SK-N-SH treated with all-trans-retinoic acid at 6 μM for 48 hours (cell line): ENCODE measurements around the gene UVRAG.
A peak's percentile ranks its signal among the peaks of the same experiment; 100 is the strongest.

Experiments
- ATAC-seq: fragments of 200-7000 bp; cut with Tn5 transposase; 3 replicates; pipeline ENCODE4 v1.9.1; 2020; ENCODE audit warnings: mild to moderate bottlenecking, moderate library complexity
- BACH2 ChIP-seq: fragments of 250-450 bp; sonication (Bioruptor Pico); IDR thresholded peaks from 2 replicates; pipeline ENCODE4 v1.9.0; 2021; ENCODE audit warnings: mild to moderate bottlenecking, borderline replicate concordance
- CREB5 ChIP-seq: fragments of 250-450 bp; sonication (Bioruptor Pico); IDR thresholded peaks from 2 replicates; pipeline ENCODE4 v1.5.1; 2020; ENCODE audit warnings: low read depth, mild to moderate bottlenecking, moderate library complexity
- CSDC2 ChIP-seq: fragments of 250-450 bp; sonication (Bioruptor Pico); IDR thresholded peaks from 2 replicates; pipeline ENCODE4 v1.5.0; 2020; ENCODE audit warnings: mild to moderate bottlenecking, moderate library complexity
- CSRNP3 ChIP-seq: fragments of 250-450 bp; sonication (Bioruptor Pico); IDR thresholded peaks from 2 replicates; pipeline ENCODE4 v1.5.1; 2021; ENCODE audit warnings: mild to moderate bottlenecking, moderate library complexity
- GLIS3 ChIP-seq: fragments of 250-450 bp; sonication (Bioruptor Pico); IDR thresholded peaks from 2 replicates; pipeline ENCODE4 v1.5.0; 2020; ENCODE audit warnings: mild to moderate bottlenecking, moderate library complexity
- ISL1 ChIP-seq: fragments of 250-450 bp; sonication (Bioruptor Pico); IDR thresholded peaks from 2 replicates; pipeline ENCODE4 v2.1.2; 2022; ENCODE audit warnings: mild to moderate bottlenecking, moderate library complexity
- OSR1 ChIP-seq: fragments of 250-450 bp; sonication (Bioruptor Pico); IDR thresholded peaks from 2 replicates; pipeline ENCODE4 v1.8.0; 2022; ENCODE audit warnings: moderate library complexity, mild to moderate bottlenecking, inconsistent platforms
- PATZ1 ChIP-seq: fragments of 250-450 bp; sonication (Bioruptor Pico); IDR thresholded peaks from 2 replicates; pipeline ENCODE4 v1.8.0; 2020; ENCODE audit warnings: mild to moderate bottlenecking, moderate library complexity, borderline replicate concordance
- POU6F1 ChIP-seq: fragments of 250-450 bp; sonication (Bioruptor Pico); IDR thresholded peaks from 2 replicates; pipeline ENCODE4 v1.8.0; 2021; ENCODE audit warnings: low read depth, mild to moderate bottlenecking, moderate library complexity, borderline replicate concordance
- PPARA ChIP-seq: fragments of 250-450 bp; sonication (Bioruptor Pico); IDR thresholded peaks from 2 replicates; pipeline ENCODE4 v1.5.0; 2020; ENCODE audit warnings: mild to moderate bottlenecking, borderline replicate concordance
- RARB ChIP-seq: fragments of 250-450 bp; sonication (Bioruptor Pico); IDR thresholded peaks from 2 replicates; pipeline ENCODE4 v1.8.0; 2021; ENCODE audit warnings: mild to moderate bottlenecking, moderate library complexity
- SNAI2 ChIP-seq: fragments of 250-450 bp; sonication (Bioruptor Pico); IDR thresholded peaks from 2 replicates; pipeline ENCODE4 v1.5.0; 2020; ENCODE audit warnings: mild to moderate bottlenecking, moderate library complexity
- TOX ChIP-seq: fragments of 250-450 bp; sonication (Bioruptor Pico); IDR thresholded peaks from 2 replicates; pipeline ENCODE4 v1.8.0; 2021; ENCODE audit warnings: mild to moderate bottlenecking, moderate library complexity, borderline replicate concordance
- ZC3H10 ChIP-seq: fragments of 250-450 bp; sonication (Bioruptor Pico); IDR thresholded peaks from 2 replicates; pipeline ENCODE4 v1.5.1; 2021; ENCODE audit warnings: mild to moderate bottlenecking, moderate library complexity
- ZFP30 ChIP-seq: fragments of 450-650 bp; formaldehyde crosslinking; IDR thresholded peaks from 2 replicates; pipeline ENCODE4 v1.5.0; 2022; ENCODE audit warnings: mild to moderate bottlenecking, moderate library complexity
- ZNF565 ChIP-seq: fragments of 450-650 bp; formaldehyde crosslinking; conservative IDR thresholded peaks from 2 replicates; pipeline ENCODE4 v1.5.0; 2020; ENCODE audit warnings: low read depth, mild to moderate bottlenecking, moderate library complexity
- ZNF70 ChIP-seq: fragments of 450-650 bp; formaldehyde crosslinking; IDR thresholded peaks from 2 replicates; pipeline ENCODE4 v1.5.0; 2020; ENCODE audit warnings: mild to moderate bottlenecking, moderate library complexity
- ZNF8 ChIP-seq: fragments of 450-650 bp; formaldehyde crosslinking; IDR thresholded peaks from 2 replicates; pipeline ENCODE4 v1.5.0; 2020; ENCODE audit warnings: mild to moderate bottlenecking, moderate library complexity

The UVRAG gene

GRCh38 chr11:76026281-76026680, 211.3 kb downstream of the UVRAG start:
- TF ChIP-seq ZFP30 (no peak), CSDC2 (CRISPR knock-in tag) (no peak), GLIS3 (CRISPR knock-in tag) (no peak), CREB5 (no peak)
- no peak for ATAC-seq

GRCh38 chr11:76026862-76027261, 211.9 kb downstream of the UVRAG start:
- ATAC-seq = no peak
- TF ChIP-seq ISL1 (no peak), RARB (CRISPR knock-in tag) (no peak), ZC3H10 (CRISPR knock-in tag) (no peak), PPARA (CRISPR knock-in tag) (no peak), BACH2 (no peak), POU6F1 (CRISPR knock-in tag) (no peak), CSRNP3 (CRISPR knock-in tag) (no peak), SNAI2 (CRISPR knock-in tag) (no peak), ZNF70 (no peak), CSDC2 (CRISPR knock-in tag) (no peak), TOX (CRISPR knock-in tag) (no peak)

GRCh38 chr11:76030286-76030685, 215.3 kb downstream of the UVRAG start:
- ATAC-seq = no peak
- no peak for TF ChIP-seq OSR1 (CRISPR knock-in tag)
- TF ChIP-seq CSRNP3 (CRISPR knock-in tag) = no peak
- TF ChIP-seq ZNF565 (CRISPR knock-in tag) = no peak
- TF ChIP-seq SNAI2 (CRISPR knock-in tag) = no peak
- TF ChIP-seq RARB (CRISPR knock-in tag) = no peak
- no peak for TF ChIP-seq ZFP30
- no peak for TF ChIP-seq ZNF70

GRCh38 chr11:76030968-76031590, 216.1 kb downstream of the UVRAG start:
- peak; percentile 18; the same call in 1 of the 2 replicates for TF ChIP-seq ZC3H10 (CRISPR knock-in tag)
- no peak for TF ChIP-seq PATZ1 (CRISPR knock-in tag)
- TF ChIP-seq ISL1 = peak; percentile 34; the same call in 1 of the 2 replicates
- ATAC-seq = peak; percentile 35; the same call in 2 of the 3 replicates

GRCh38 chr11:76033699-76034098, 218.7 kb downstream of the UVRAG start:
- no peak for ATAC-seq
- TF ChIP-seq CSRNP3 (CRISPR knock-in tag) (no peak), BACH2 (no peak), ZNF565 (CRISPR knock-in tag) (no peak), ZC3H10 (CRISPR knock-in tag) (no peak), POU6F1 (CRISPR knock-in tag) (no peak), SNAI2 (CRISPR knock-in tag) (no peak), ZNF8 (CRISPR knock-in tag) (no peak), PATZ1 (CRISPR knock-in tag) (no peak), GLIS3 (CRISPR knock-in tag) (no peak), CREB5 (no peak)
